NOMO-1 treated with DMSO at 0.1 percent for 48 hours (cell line): ENCODE measurements around the gene SMIM13.
"Not testable (repeated sequence)": the region's sequence is repeated elsewhere in the genome, so short reads cannot be mapped to it uniquely, and the experiment has no call there.

Source experiments
- DNase-seq: peaks from one replicate; lab custom pipeline; 2025; ENCODE audit not compliant: unreplicated experiment; lab: John Stamatoyannopoulos, UW

SMIM13 gene

DNA sequence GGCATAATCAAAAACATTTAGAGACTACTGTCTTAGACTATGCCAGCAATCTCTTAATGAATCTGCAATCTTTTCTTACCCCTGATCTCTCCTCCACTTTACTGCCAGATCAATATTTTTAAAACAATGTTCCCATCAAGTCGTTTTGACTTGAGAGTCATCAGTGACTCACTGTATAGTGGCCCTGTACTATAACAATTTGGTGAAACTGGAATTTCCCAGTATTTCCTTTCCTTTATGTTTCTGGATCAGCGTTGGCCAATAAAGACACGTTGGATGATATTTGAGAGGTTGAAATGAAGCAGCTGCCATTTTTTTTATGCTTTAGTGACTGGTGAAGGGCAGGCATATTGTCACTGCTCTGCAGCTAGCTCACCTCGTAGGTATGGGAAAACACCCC is 10.1 kb upstream of the SMIM13 start:
- DNase-seq = no peak

DNA sequence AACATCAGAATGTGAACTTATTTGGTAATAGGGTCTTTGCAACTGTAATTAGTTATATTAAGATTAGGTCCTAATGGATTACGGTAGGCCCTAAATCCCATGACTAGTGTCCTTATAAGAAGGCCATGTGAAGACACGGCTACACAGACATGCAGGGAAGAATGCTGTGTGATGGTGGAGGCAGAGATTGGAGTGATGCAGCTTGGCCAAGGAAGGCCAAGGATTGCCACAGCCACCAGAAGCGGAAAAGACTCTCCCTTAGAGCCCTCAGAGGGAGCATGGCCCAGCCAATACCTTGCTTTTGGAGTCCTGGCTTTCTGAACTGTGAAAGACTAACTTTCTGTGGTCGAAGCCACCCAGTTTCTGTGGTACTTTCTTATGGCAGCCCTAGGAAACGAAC is 9.7 kb upstream of the SMIM13 start:
- DNase-seq = no peak

- DNase-seq = no peak
Observed at GRCh38 chr6:11085758-11086435, 7.7 kb upstream of the SMIM13 start.

- not testable (repeated sequence) for DNase-seq
Observed at GRCh38 chr6:11087141-11087812, 6.4 kb upstream of the SMIM13 start.

- DNase-seq = no peak
Observed at GRCh38 chr6:11089695-11090094, 3.9 kb upstream of the SMIM13 start.

- DNase-seq = peak; percentile 27
Observed at GRCh38 chr6:11091141-11091540, 2.5 kb upstream of the SMIM13 start.

DNA sequence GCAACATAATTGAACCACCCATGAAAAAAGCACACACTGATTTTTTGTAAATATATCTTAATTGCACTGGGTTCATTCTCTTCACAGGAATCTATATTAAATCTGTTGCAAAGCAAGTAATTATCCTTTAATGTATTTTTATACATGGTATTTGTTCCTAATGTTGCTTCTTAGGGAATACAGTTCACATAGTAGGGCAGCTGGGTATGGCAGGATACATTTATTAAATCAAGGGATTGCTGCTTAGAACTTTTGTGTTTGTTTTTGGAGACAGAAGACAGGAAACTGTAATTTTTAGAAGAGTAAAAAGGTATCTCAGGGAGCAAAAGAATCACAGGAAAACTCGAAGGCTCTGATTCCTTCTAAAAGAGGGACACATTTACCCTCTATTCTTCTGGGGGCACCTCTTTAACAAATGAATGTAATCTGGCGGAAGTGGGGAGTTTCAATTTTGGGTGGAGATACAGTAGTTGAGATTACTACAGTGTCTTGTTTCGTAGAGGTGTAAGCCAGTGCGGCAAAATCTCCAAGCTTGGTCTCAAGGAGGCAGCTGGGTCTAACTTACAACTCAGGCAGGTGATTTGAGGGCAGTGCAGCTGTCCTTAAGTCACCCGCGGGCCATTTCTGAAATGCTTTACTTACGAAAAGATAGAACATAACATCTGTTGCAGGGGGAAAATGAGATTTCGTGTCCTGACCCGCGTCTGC is 812 bp upstream of the SMIM13 start:
- DNase-seq = peak; percentile 62

DNA sequence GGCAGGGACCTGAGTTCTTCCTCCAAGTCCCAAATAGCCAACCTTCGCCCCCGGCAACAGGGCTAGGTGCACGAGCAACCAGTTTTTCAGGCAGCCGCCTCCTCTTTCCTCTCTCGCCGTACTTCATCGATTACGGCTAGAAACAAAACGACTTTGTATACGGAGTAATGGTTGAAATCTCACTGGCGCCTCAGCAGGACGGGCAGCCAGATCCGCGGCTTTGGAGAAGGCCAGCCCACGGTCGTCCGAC is 333 bp upstream of the SMIM13 start:
- no peak for DNase-seq

DNA sequence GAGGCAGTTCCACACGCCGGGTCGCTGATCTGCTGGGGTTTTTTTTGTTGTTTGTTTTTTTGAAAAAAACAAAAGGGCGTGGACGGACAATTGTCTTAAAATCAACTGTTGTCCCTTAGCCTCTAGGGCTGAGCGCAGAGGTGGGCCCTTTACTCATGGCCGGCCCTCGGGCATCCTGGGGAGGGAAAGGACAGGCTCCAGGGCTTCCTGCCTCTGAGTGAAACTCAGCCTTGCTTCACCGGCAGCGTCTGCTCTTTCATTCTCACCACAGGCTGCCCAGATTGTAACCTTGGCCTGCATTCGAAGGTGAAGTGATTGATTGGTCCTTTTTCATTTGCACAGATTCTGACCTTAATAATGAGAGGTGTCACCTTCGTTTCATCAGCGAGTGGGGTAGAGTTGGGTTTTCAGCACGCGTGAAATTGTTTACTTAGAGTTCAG is 797 bp downstream of the SMIM13 start:
- DNase-seq = peak; percentile 37

DNA sequence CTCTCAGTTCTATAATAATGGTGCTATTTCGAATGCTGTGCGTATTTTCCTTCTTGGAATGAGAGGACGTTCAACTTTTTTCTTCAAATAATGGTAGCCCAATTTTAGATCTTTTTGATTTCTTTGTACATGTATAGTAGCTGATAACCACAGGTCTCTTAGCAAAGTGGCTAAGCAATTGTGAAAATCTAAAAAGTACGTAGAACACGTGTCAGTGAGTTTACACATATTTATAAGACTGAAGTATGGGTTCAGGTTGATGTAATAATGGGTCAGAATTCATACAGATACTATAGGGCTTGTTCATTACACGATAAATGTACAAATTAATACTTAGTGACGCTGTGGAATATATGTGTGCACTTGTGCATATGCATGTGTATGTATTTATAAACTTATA is 1.3 kb downstream of the SMIM13 start:
- no peak for DNase-seq

GRCh38 chr6:11096109-11096508 is 2.5 kb downstream of the SMIM13 start:
- DNase-seq = peak; percentile 39

GRCh38 chr6:11097476-11097875 is 3.8 kb downstream of the SMIM13 start:
- DNase-seq = no peak

GRCh38 chr6:11098004-11098403 is 4.4 kb downstream of the SMIM13 start:
- DNase-seq = no peak

DNA sequence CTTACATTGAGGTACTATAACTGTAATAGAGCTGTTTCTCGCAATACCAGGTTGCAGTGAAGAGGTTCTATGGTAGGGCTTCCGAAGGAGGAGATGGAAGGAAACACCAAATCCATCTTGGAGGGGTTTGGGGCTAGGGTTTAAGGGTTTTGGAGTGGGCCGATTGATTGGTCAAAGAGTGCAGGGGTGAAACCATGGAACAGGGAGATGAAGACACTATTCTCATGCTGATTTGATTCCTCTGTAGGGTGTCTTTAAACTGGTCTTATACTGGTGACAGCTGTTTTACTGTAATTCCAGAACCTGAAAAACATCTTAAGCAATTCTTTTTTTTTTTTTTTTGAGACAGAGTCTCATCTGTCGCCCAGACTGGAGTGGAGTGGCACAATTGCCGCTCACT is 7.8 kb downstream of the SMIM13 start:
- no peak for DNase-seq

DNA sequence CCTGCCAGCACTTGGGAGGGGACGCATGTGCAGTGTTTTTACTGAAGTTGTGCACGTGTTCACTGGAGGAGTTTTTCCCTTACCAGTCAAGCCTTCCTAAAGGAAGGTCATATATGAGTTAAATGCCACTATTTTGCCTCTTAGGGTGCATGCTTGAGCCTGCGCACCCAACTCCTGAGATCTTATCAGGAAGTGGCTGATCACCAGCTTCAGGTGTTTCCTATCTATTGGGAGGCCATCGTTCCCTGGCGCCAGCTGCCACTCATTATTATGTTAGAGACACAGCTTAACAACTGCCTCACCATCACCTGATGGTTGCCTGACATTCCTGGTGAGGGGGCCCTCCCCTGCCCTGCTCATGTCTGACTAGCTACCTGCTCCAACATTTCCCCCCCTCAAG is 9.4 kb downstream of the SMIM13 start:
- no peak for DNase-seq

DNA sequence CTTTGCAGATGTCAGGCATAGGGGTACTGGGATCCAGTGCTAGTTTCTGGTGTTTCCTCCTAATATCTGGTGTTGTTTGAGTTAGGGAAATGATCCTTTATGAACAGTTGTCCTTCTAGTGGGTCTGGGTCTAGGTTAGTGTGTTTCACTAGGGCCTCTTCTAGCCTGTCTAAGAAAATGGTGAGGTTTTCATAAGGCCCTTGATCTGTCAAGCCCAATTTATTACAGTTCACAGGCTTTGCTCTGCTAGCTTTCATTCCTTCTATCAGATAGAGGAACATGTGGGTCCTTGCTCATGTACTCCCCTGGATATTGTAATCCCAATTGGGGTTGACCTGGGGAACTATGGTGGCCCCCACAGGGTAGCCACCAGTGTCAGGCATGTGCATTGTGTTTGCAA is 15.1 kb downstream of the SMIM13 start:
- DNase-seq = no peak

DNA sequence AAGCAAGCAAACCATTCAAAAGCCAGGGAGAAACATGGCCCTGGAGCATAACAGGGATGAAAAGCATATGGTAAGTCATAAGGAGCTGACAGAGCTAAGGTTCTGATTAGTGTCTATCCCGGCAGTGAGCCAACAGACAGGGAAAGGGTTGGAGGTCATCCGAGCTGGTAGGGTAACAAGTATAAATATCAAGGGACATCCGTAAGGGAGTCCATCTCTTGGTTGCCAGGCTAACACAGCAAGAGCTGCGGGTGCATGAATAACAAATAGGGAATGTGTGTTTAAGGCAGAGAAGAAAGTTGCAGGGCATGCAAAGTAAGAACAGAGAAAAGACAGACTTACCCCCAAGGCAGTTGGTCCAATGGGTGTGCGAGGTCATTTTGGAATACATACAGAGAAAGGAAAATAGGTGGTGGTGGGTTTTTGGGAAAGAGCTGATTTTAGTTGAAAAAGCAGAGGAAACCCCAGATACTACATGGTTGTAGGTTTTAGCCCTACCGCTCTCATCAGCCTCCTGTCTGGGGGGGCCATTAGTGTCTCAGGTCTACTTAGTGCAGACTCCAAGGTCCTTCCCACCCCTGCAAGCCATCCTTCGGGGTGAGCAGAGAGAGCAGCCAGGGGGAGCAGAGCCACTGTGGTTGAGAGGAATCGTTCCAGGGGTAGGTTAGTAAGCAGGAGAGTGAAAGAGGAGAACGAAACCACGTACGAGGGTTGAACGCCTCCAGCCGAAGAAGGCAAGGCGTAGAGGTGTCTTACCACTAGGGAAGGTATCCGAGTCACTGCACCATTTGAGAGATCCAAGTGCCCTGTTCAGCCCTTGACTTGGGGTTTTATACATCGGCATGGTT is 17.5 kb downstream of the SMIM13 start, which contains the start of gene ERVFRD-1:
Gene ERVFRD-1 (minus strand): TSS at position 805 of the 848 bp plus-strand sequence. CDS start 6,415 bp downstream, outside the sequence.
- DNase-seq = no peak

DNA sequence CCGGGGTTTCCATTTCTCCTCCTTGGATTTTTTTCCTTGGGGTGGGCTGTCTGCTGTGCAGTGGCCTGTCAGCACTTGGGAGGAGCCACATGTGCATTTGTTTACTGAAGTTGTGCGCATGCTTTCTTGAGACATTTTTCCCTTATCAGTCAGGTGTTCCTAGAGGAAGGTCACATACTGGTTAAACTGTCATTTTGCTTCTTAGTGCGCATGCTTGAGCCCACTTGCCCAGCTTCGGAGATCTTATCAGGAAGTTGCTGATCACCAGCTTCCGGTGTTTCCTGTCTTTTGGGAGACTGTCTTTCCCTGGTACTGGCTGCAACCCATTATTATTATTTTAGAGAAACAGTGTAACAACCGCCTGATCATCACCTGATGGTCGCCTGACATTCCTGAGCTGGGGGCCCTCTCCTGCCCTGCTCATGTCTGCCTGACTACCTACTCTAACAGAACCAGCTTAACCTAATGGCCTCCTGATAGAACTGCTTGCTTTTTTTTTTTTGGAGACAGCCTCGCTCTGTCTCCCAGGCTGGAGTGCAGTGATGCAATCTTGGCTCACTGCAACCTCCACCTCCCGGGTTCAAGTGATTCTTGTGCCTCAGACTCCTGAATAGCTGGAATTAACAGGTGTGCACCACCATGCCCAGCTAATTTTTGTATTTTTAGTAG is 18.3 kb downstream of the SMIM13 start:
- DNase-seq = no peak

- DNase-seq = no peak
Observed at GRCh38 chr6:11113038-11113437, 19.4 kb downstream of the SMIM13 start.

GRCh38 chr6:11115808-11116536 is 22.3 kb downstream of the SMIM13 start:
- not testable (repeated sequence) for DNase-seq
